ENCODE data around the gene SIN3B. TPM values are rescaled to one million over a fixed set of nuclear protein-coding genes. Genes with fewer than 3 reads are reported as not detected.

Gene SIN3B
- total and polyA plus RNA-seq, 2 donors (not counting 1 experiment from before 2014, with no cell fraction given) = 118 to 138 TPM

DNA sequence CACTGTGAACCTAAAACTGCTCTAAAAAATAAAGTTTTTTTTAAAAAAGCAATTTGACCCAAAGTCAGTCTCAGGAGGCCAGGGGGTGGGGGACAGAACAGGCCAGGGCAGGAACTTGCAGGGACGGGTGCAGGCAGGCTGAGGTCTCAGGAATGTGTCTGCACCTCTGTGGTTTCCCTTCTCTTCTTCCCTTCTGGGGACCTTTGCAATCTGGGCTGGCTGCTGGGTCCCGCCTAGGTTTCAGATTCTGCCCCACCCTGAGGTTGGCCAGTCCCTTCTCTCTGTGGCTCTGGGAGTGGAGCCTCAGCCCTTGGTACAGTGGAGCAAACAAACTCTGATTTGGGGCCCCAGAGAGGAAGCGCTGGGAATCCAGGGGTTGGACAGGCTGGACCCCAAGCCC is 54.3 kb downstream of the SIN3B start:
- ChIA-PET POLR2A (no interaction called here), CTCF (no interaction called here)
- no peak overlapping the region for H3K4me3 Mint-ChIP-seq
- H3K4me2 ChIP-seq (replicated peaks; ENCODE audit: low read depth, low read length, poor library complexity, severe bottlenecking) = no peak overlapping the region
- no peak for ATAC-seq (ENCODE audit: low read depth)
- peaks cover 0 to 3% (median under 1%) of the 10 kb centered on the region in 4 experiments for H3K27me3 ChIP-seq (replicated peaks in 1 of 4; ENCODE audit: control extremely low read depth in 1 of 4, control insufficient read depth in 3 of 4, insufficient read depth in 4 of 4, low read length in 3 of 4)
- no peak overlapping the region for H3K27ac Mint-ChIP-seq
- peaks cover 0 to 61% (median 24%) of the 10 kb centered on the region in 3 donors for H3K9me3 ChIP-seq (ENCODE audit: control extremely low read depth in 1 of 3, control insufficient read depth in 2 of 3, insufficient read depth in 1 of 3, low read length in 2 of 3)
- H3K79me2 ChIP-seq (ENCODE audit: control insufficient read depth, insufficient read depth, low read length) = no peaks in the 10 kb centered on the region
- no peak overlapping the region for H2AFZ ChIP-seq (ENCODE audit: insufficient read depth, low read depth, low read length, poor library complexity, severe bottlenecking)
- H3K27ac ChIP-seq (ENCODE audit: low read length in 2 of 2) = no peak overlapping the region
- H3K4me1 ChIP-seq (ENCODE audit: control insufficient read depth in 2 of 2, insufficient read depth in 2 of 2, low read length in 2 of 2) = peaks cover 2 to 5% of the 10 kb centered on the region in 2 donors
- H3K9ac ChIP-seq (ENCODE audit: low read length) = no peak overlapping the region
- 55% methylated on average over 3 of the region's 3 CpGs for WGBS (ENCODE audit: insufficient coverage)
- peaks cover 1% of the 10 kb centered on the region for H3K27me3 Mint-ChIP-seq
- H3K4me3 ChIP-seq (ENCODE audit: control extremely low read depth in 1 of 5, extremely low read depth in 1 of 5, insufficient read depth in 1 of 5, low read depth in 2 of 5, low read length in 4 of 5) = no peak overlapping the region
- H3K9me3 Mint-ChIP-seq (ENCODE audit: insufficient read depth) = peaks cover 7% of the 10 kb centered on the region
- H4K20me1 ChIP-seq (ENCODE audit: control insufficient read depth, insufficient read depth, low read length, poor library complexity, severe bottlenecking) = no peaks in the 10 kb centered on the region
- TF ChIP-seq EZH2 (IDR thresholded peaks at IDR 0.05; ENCODE audit: borderline replicate concordance, insufficient read depth, low read depth, low read length, poor library complexity, severe bottlenecking) (no peak), CTCF (IDR thresholded peaks at IDR 0.05) (no peak)
- intact Hi-C loops (cut with micrococcal nuclease) = no loop called here
- peaks cover 0 to 17% of the 10 kb centered on the region in 2 experiments for H3K36me3 ChIP-seq (replicated peaks in 1 of 2; ENCODE audit: control extremely low read depth in 1 of 2, control insufficient read depth in 1 of 2, extremely low read depth in 1 of 2, insufficient read depth in 2 of 2, low read length in 1 of 2)
- peaks cover 2% of the 10 kb centered on the region for H3K4me1 Mint-ChIP-seq
- no peak for DNase-seq

- Histone ChIP-seq H3K4me1 (ENCODE audit: control insufficient read depth in 2 of 2, insufficient read depth in 2 of 2, low read length in 2 of 2) (peaks cover 10 to 15% of the 10 kb centered on the region in 2 donors), H3K4me3 (ENCODE audit: control extremely low read depth in 1 of 5, extremely low read depth in 1 of 5, insufficient read depth in 1 of 5, low read depth in 2 of 5, low read length in 4 of 5) (no peak overlapping the region), H3K27ac (ENCODE audit: low read length in 2 of 2) (no peak overlapping the region), H3K36me3 (replicated peaks in 1 of 2; ENCODE audit: control extremely low read depth in 1 of 2, control insufficient read depth in 1 of 2, extremely low read depth in 1 of 2, insufficient read depth in 2 of 2, low read length in 1 of 2) (peaks cover 0 to 3% of the 10 kb centered on the region in 2 experiments), H4K20me1 (ENCODE audit: control insufficient read depth, insufficient read depth, low read length, poor library complexity, severe bottlenecking) (no peaks in the 10 kb centered on the region), H2AFZ (ENCODE audit: insufficient read depth, low read depth, low read length, poor library complexity, severe bottlenecking) (no peak overlapping the region), H3K4me2 (replicated peaks; ENCODE audit: low read depth, low read length, poor library complexity, severe bottlenecking) (no peak overlapping the region), H3K9me3 (ENCODE audit: control extremely low read depth in 1 of 3, control insufficient read depth in 2 of 3, insufficient read depth in 1 of 3, low read length in 2 of 3) (peaks cover 0 to 48% (median 24%) of the 10 kb centered on the region in 3 donors), H3K9ac (ENCODE audit: low read length) (no peak overlapping the region), H3K27me3 (replicated peaks in 1 of 4; ENCODE audit: control extremely low read depth in 1 of 4, control insufficient read depth in 3 of 4, insufficient read depth in 4 of 4, low read length in 3 of 4) (peaks cover 0 to 14% (median 5%) of the 10 kb centered on the region in 4 experiments), H3K79me2 (ENCODE audit: control insufficient read depth, insufficient read depth, low read length) (no peaks in the 10 kb centered on the region)
- Mint-ChIP-seq H3K27ac (no peak overlapping the region), H3K4me3 (no peak overlapping the region), H3K27me3 (peaks cover 3% of the 10 kb centered on the region), H3K4me1 (peaks cover 12% of the 10 kb centered on the region), H3K9me3 (ENCODE audit: insufficient read depth) (peaks cover 7% of the 10 kb centered on the region)
- intact Hi-C loops (cut with micrococcal nuclease) = no loop called here
- TF ChIP-seq EZH2 (IDR thresholded peaks at IDR 0.05; ENCODE audit: borderline replicate concordance, insufficient read depth, low read depth, low read length, poor library complexity, severe bottlenecking) = no peak
- TF ChIP-seq CTCF (IDR thresholded peaks at IDR 0.05) = no peak
- no peak for DNase-seq
- CTCF ChIA-PET = no interaction called here
- 90% methylated on average over 2 of the region's 5 CpGs for WGBS (ENCODE audit: insufficient coverage)
- ATAC-seq (ENCODE audit: low read depth) = no peak
- POLR2A ChIA-PET = no interaction called here
Observed at GRCh38 chr19:16885166-16885565, 56.0 kb downstream of the SIN3B start.

All from B cell (primary cell).